ENCODE data around the gene TNFRSF4. TPM values are rescaled to one million over a fixed set of nuclear protein-coding genes. Genes with fewer than 3 reads are reported as not detected.

The TNFRSF4 gene
- total and polyA plus RNA-seq, 2 of the 8 experiments (the other 6 are each of a cell fraction or from before 2014, with no cell fraction given): 0.06 TPM; not detected in 1

- H2BK15ac ChIP-seq (ENCODE audit: low read length): no peak overlapping the region
- H3K4me2 ChIP-seq (ENCODE audit: insufficient read depth in 1 of 2, low read depth in 2 of 2, low read length in 2 of 2): no peak overlapping the region
- CTCF ChIA-PET (ENCODE audit: partially characterized antibody): interaction anchor here (0.9 to 1.6 kb wide), 6 partner anchors 9 to 115 kb away, joined by 3 to 7 read pairs (median 3); no protein-coding TSS in a partner anchor
- no peaks in the 10 kb centered on the region; the same call in 1 of the 2 replicates for H3K23me2 ChIP-seq (ENCODE audit: low read depth, low read length)
- peak overlapping the region; percentile 53; the same call in 1 of the 2 replicates for H4K8ac ChIP-seq (ENCODE audit: extremely low read depth, insufficient read depth, low read length)
- peaks cover 0 to 9% of the 10 kb centered on the region in 2 experiments; a peak in 2 of 4 replicates for H3K9me3 ChIP-seq (ENCODE audit: insufficient read depth in 2 of 2, low read depth in 1 of 2, low read length in 1 of 2)
- DNase-seq (ENCODE audit: low read depth in 1 of 2, low spot score in 2 of 2) (no peak), FAIRE-seq (no peak)
- no peak overlapping the region for H3K4me3 ChIP-seq (ENCODE audit: extremely low read depth in 1 of 4, insufficient read depth in 2 of 4, low read depth in 3 of 4, low read length in 4 of 4)
- H4K20me1 ChIP-seq (replicated peaks in 1 of 2; ENCODE audit: control insufficient read depth in 1 of 2, insufficient read depth in 2 of 2, low read length in 2 of 2): peaks cover 2 to 13% of the 10 kb centered on the region in 2 experiments
- H3K79me1 ChIP-seq (ENCODE audit: low read depth, low read length): peaks cover 16% of the 10 kb centered on the region
- H2BK12ac ChIP-seq (ENCODE audit: low read depth, low read length): no peak overlapping the region
- H3K18ac ChIP-seq (ENCODE audit: extremely low read depth, low read length): no peak overlapping the region; the same call in 1 of the 2 replicates
- no peak overlapping the region for H2BK5ac ChIP-seq (ENCODE audit: low read depth, low read length)
- H3K9ac ChIP-seq (replicated peaks in 1 of 4; ENCODE audit: extremely low read depth in 1 of 4, low read depth in 3 of 4, low read length in 3 of 4): peak overlapping the region in 1 of 4 experiments; percentile 20; a peak in 1 of 7 replicates
- H3K14ac ChIP-seq (ENCODE audit: insufficient read length): no peak overlapping the region
- H3K4ac ChIP-seq (replicated peaks; ENCODE audit: insufficient read length, low read depth, low read length): no peak overlapping the region
- no peak overlapping the region for H4K5ac ChIP-seq (ENCODE audit: insufficient read length, low read depth, low read length)
- no peak overlapping the region for H2AFZ ChIP-seq (ENCODE audit: low read length)
- POLR2A ChIA-PET (ENCODE audit: partially characterized antibody): interaction anchor here (0.6 to 1.6 kb wide), 8 partner anchors 9 to 132 kb away, joined by 3 to 5 read pairs (median 3); partner anchors contain the start of gene C1QTNF12
- WGBS, 2 experiments (ENCODE audit: extremely low coverage in 1 of 2, insufficient coverage in 1 of 2, insufficient read length in 1 of 2, insufficient replicate concordance in 2 of 2, low coverage in 1 of 2, low lambda C conversion rate in 2 of 2, missing lambda C conversion rate in 1 of 2): 89% methylated on average over 30 of the region's 34 CpGs; no CpG with 5 or more reads in 1 of the 2 experiments
- H3K27ac ChIP-seq (ENCODE audit: low read depth, low read length): no peak overlapping the region
- no peak overlapping the region for H4K91ac ChIP-seq (replicated peaks; ENCODE audit: insufficient read length, low read length)
- H3K79me2 ChIP-seq (ENCODE audit: control insufficient read depth in 1 of 2, insufficient read depth in 2 of 2, low read length in 2 of 2): peaks cover 0 to 6% of the 10 kb centered on the region in 2 experiments; a peak in 1 of 4 replicates
- H2AK5ac ChIP-seq (ENCODE audit: low read depth, low read length): no peak overlapping the region
- H3K36me3 ChIP-seq (ENCODE audit: control insufficient read depth in 2 of 4, insufficient read depth in 4 of 4, low read length in 3 of 4): peaks cover 0 to 8% (median 0%) of the 10 kb centered on the region in 4 experiments; a peak in 1 of 8 replicates
- H2BK20ac ChIP-seq (ENCODE audit: low read length): no peak overlapping the region
- no peak overlapping the region for H2BK120ac ChIP-seq (replicated peaks; ENCODE audit: low read depth, low read length)
- no peak overlapping the region for H3K23ac ChIP-seq (ENCODE audit: insufficient read length)
- H3K56ac ChIP-seq (replicated peaks; ENCODE audit: insufficient read length, low read depth, low read length): no peak overlapping the region
- H3K4me1 ChIP-seq (replicated peaks in 1 of 4; ENCODE audit: control insufficient read depth in 3 of 4, insufficient read depth in 4 of 4, low read length in 3 of 4): peaks cover 0 to 9% (median 3%) of the 10 kb centered on the region in 4 experiments; a peak in 4 of 7 replicates
- no peaks in the 10 kb centered on the region; a peak in 2 of 7 replicates for H3K27me3 ChIP-seq (replicated peaks in 1 of 4; ENCODE audit: control insufficient read depth in 3 of 4, extremely low read depth in 1 of 4, insufficient read depth in 3 of 4, low read length in 3 of 4)
- no peak for TF ChIP-seq TEAD4 (IDR thresholded peaks at IDR 0.05; ENCODE audit: low read depth, low read length)
- TF ChIP-seq HDAC2 (IDR thresholded peaks at IDR 0.05; ENCODE audit: borderline replicate concordance in 1 of 2, low read depth in 2 of 2, low read length in 2 of 2): no peak
- TF ChIP-seq POLR2AphosphoS5 (IDR thresholded peaks at IDR 0.05; ENCODE audit: low read depth, low read length): no peak
- TF ChIP-seq RFX5 (IDR thresholded peaks at IDR 0.05; ENCODE audit: borderline replicate concordance, low read depth, low read length): no peak
- TF ChIP-seq CTCF (IDR thresholded peaks at IDR 0.05; ENCODE audit: control extremely low read depth in 1 of 3, insufficient read depth in 1 of 3, low read depth in 1 of 3, low read length in 3 of 3): no peak
- TF ChIP-seq FOSL1 (IDR thresholded peaks at IDR 0.05; ENCODE audit: insufficient read depth, low read depth, low read length): no peak
- TF ChIP-seq JUN (IDR thresholded peaks at IDR 0.05; ENCODE audit: low read depth, low read length): no peak
These were observed 23.3 kb upstream of the TNFRSF4 start for GRCh38 chr1:1236945-1237873.
